Hematopoietic multipotent progenitor cell (in vitro differentiated cells): ENCODE data around the gene COL5A3. TPM values are rescaled to one million over a fixed set of nuclear protein-coding genes. Genes with fewer than 3 reads are reported as not detected.
"Not testable (repeated sequence)": the region's sequence is repeated elsewhere in the genome, so short reads cannot be mapped to it uniquely, and the experiment has no call there.

Experiments
- DNase-seq, 3 donors: peaks; one replicate each; pipeline ENCODE4 v3.0.0-alpha.2; 2011 to 2015; ENCODE audit warnings: low read depth in 2 of 3, low spot score in 2 of 3
- total RNA-seq: library from RNA; depleted of rRNA; stranded (reverse); fragments of >200 nt; gene quantifications from one replicate; pipeline ENCODE4 v1.2.3, GENCODE V29; 2012

The COL5A3 gene
- total RNA-seq, 1 donor = under 0.01 TPM

DNA sequence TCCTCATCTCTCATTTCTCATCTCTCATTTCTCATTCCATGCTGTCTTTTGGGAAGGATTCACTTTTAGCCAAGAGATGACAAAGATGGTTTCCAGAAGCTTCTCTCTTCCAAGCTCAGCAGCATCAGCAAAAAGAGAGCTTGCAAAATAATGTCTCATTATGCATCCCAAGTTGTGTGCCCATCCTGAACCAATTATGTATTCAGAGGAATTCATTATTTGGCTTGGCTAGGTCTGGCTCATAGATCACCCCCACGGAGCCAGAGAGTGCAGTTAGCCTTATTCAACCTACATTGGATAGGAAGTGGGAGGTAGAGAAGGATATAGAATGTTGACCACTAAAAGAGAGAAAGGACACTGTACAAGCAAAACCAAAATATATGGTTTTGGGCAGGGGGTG is 68.6 kb downstream of the COL5A3 start:
- DNase-seq = no peak

GRCh38 chr19:9941231-9941630 is 69.1 kb downstream of the COL5A3 start:
- DNase-seq = no peak

DNA sequence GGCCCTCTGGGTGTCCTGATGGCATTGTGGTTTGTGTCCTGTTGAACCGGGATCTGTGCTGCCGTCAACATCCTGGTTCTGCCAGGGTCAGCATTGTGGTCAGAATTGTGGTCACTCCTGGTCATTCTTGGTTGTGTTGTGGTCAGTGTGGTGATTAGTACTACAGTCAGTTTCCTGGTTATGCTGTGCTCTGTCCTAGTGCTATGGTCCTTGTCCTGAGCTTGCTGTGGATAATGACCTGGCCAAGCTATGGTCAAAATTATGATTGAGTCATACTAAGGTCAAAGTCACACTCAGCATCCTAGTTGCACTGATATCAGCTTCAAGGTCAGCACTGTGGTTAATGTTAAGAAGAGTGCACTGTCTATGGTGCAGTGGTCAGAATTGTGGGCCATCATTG is 69.5 kb downstream of the COL5A3 start:
- no peak for DNase-seq

DNA sequence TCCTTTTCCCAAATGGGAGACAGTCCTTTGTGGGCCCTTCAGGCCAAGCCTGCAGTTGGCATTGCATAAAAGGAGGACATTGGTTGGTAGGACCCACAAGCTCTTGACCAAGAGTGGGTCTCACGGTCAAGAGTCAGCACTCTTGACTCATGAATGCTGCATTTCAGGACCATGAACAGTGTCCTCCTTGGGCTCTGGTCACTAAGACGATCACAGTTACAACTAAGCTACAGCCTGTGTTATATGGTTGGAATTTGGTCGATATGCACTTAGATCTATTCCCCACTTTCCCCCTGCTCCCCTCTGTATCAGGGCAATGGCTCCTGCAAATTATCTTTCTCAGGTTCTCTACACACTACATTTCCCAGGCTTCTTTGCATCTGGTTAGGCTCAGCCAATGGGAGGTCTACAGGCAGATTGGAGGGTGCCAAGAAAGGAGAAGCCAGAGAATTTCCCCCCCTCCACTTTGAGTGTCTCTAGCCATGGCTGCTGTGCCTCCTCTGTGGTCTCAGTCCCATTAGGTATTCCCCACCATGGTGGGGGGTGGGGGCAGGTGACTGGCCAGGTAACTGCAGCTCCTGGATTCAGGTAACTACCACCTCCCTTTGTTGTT is 70.9 kb downstream of the COL5A3 start:
- no peak for DNase-seq

DNA sequence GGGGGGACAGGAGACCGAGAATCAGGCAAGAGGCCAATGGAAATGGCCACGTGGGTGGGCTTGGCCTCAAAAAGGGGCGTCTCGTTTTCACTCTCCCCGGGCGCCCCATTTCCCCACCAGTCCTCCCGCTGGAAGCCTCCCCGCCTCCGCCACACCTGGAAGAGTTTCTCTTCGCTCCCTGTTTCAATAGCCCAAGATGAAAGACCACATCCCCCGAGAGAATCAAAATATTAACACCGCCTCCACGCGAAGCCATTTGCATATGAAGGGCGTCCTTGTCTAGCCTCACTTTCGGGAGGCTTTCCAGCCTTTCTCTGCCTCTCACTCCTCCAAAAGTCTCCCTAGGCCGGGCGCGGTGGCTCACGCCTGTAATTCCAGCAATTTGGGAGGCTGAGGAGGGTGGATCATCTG is 73.3 kb downstream of the COL5A3 start:
- DNase-seq = no peak

GRCh38 chr19:9936326-9937000 is 73.8 kb downstream of the COL5A3 start, which contains the start of gene OLFM2:
TSS of gene OLFM2 (minus strand) at chr19:9936515. CDS start at chr19:9936366, 149 bp downstream.
- DNase-seq = peak in 1 of 3 donors; percentile 15

GRCh38 chr19:9935506-9936325 is 74.6 kb downstream of the COL5A3 start:
- DNase-seq = peak in 1 of 3 donors; percentile 12

- peak; percentile 67 to 82 (median 78) for DNase-seq
These were observed 76.0 kb downstream of the COL5A3 start for GRCh38 chr19:9934132-9934950.

DNA sequence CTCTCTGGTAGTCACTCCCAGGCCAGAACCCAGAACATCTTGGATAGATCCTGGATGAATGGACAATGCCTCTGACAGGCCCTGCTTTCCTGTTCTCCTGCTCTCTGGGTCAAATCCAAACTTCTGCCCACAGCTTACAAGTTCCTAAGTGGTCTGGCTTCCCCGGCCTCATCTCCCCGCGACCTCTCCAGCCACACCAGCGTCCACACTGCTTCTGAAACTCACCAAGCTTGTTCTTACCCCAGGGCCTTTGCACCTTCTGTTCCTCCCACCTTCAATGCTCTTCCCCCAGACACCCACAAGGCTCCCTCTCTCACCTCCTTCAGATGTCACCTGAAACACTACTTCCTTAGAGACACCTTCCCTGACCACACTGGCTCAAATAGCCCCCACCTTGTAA is 77.5 kb downstream of the COL5A3 start:
- DNase-seq = no peak

GRCh38 chr19:9931629-9932028 is 78.7 kb downstream of the COL5A3 start:
- no peak for DNase-seq

- DNase-seq = no peak
These were observed 86.9 kb downstream of the COL5A3 start for GRCh38 chr19:9923440-9923839.

DNA sequence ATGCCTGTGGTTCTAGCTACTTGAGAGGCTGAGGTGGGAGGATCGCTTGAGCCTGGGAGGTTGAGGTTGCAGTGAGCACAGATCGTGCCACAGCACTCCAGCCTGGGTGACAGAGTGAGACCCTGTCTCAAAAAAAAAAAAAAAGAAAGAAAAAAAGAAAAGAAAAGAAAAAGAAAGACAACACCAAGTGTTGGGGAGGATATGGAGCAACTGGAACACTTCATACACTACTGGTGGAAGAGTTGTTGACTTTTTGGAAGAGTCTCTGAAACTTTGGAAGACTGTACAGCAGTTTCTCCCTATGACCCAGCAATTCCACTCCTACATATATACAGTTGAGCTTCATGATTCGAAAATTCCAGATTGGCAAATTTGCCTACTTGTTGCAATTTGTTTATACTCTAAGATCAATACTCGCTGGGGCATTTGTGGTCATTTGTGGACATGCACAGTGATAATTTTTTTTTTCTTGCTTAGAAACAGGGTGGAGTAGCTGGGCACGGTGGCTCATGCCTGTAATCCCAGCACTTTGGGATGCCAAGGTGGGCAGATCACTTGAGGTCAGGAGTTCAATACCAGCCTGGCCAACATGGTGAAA is 87.4 kb downstream of the COL5A3 start:
- not testable (repeated sequence) for DNase-seq

- no peak for DNase-seq
These were observed 93.0 kb downstream of the COL5A3 start for GRCh38 chr19:9917321-9917720.

- no peak for DNase-seq
These were observed 93.6 kb downstream of the COL5A3 start for GRCh38 chr19:9916719-9917118.

- peak; percentile 69 to 90 (median 88) for DNase-seq
These were observed 95.7 kb downstream of the COL5A3 start for GRCh38 chr19:9914315-9915207.

DNA sequence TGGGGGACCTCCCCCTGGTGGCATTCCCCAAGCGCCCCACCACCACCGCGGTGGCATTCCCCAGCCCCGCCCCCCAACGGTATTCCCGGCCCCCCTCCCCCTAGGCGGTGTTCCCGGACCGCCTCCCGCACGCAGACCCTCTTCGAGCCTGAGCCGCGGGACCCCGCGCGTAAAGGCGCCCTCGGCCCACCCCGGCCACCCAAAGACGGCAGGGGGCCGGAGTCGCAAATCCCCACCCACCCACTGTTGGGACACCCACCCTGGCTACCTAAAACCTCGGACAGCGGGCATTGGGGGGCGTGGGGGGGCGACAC is 96.3 kb downstream of the COL5A3 start:
- no peak for DNase-seq

- DNase-seq = no peak
These were observed 96.9 kb downstream of the COL5A3 start for GRCh38 chr19:9913237-9914000.

GRCh38 chr19:9912551-9913236 is 97.6 kb downstream of the COL5A3 start:
- no peak for DNase-seq
